ENCODE measurements around the gene COX4I2. TPM values are rescaled to one million over a fixed set of nuclear protein-coding genes. Genes with fewer than 3 reads are reported as not detected.

COX4I2 gene
- total and polyA plus RNA-seq, 2 of the 4 experiments (the other 2 are of a cell fraction), result not detected

DNA sequence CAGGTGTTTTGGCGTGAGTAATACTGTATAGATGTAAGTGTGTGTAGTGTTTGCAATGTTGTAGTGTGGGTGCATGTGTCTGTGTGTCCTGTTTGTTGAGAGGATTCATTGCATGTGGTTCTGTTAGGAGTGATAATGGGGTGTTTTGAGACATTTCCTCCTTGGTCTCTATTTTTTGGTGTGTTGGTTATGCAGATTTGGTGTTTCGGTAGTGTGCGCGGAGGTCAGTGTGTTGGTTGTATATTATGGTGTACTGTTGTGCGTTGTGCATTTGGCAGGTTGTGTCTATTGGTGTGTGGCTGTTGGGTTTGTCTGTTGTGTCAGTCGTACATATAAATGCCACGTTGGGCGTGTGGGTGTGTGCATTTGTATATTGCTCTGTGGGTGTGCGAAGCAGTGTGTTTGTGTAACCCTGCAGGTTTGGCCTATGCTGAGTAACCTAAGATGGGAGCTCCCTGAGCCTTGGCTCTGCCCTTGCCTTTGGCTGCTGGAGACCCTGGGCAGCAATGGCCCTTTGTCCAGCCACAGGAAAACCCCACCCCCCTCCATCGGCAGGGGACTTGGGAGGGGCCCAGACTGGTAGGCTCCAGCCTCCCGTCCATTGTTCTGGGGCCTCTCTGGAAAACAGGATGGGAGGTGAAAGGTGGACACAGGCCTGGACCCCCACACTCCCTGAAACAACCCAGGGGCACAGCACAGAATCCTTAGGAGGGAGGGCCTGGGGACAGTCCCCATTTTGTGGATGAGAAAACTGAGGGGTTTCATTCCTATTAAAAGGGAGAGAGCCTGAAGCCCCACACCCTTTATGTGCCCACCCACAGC lies 42.9 kb upstream of the COX4I2 start:
- H3K14ac ChIP-seq (replicated peaks; ENCODE audit: low read depth, low read length), result peak overlapping the region; percentile 66
- H3K36me3 ChIP-seq (ENCODE audit: control insufficient read depth, insufficient read depth, low read length), result no peaks in the 10 kb centered on the region
- H3K4me2 ChIP-seq (ENCODE audit: low read depth, low read length), result no peak overlapping the region
- H3K9ac ChIP-seq (ENCODE audit: low read depth, low read length), result no peak overlapping the region
- no TSS peak for BruUV-seq (replicated peaks)
- H3K9me1 ChIP-seq (ENCODE audit: insufficient read depth, low read length), result peaks cover 7% of the 10 kb centered on the region
- in situ Hi-C loops (cut with MboI; ENCODE audit: low sequenced_read_pairs) (no loop called here), dilution Hi-C loops (cut with HindIII; ENCODE audit: low sequenced_read_pairs, unreplicated experiment) (no loop called here), intact Hi-C loops (cut with micrococcal nuclease) (no loop called here)
- ChIA-PET CTCF (interaction anchor here (1.2 kb wide), 1 partner anchor 22 kb away, joined by 4 read pairs; no protein-coding TSS in a partner anchor), POLR2A (ENCODE audit: unreplicated experiment) (interaction anchor here (1.6 kb wide), 1 partner anchor 10 kb away, joined by 8 read pairs; the partner anchor contains the start of gene ID1)
- H3K56ac ChIP-seq (ENCODE audit: extremely low read depth, insufficient read depth, low read length), result peak overlapping the region; percentile 11; the same call in 1 of the 2 replicates
- peak overlapping the region; percentile 45; the same call in 2 of the 3 replicates for H2BK15ac ChIP-seq (ENCODE audit: low read depth, low read length)
- H3K23ac ChIP-seq (ENCODE audit: low read depth, low read length), result 0 out of 2 replicates have a peak overlapping the region, but pooled peaks have one; percentile 34
- H2AFZ ChIP-seq (replicated peaks; ENCODE audit: low read length, poor library complexity), result peak overlapping the region; percentile 47
- H2BK5ac ChIP-seq (ENCODE audit: low read depth, low read length, poor library complexity, severe bottlenecking), result peak overlapping the region; percentile 83
- H3K27ac ChIP-seq (ENCODE audit: insufficient read depth, low read length), result peak overlapping the region; percentile 96
- TF ChIP-seq, protein P1, sequence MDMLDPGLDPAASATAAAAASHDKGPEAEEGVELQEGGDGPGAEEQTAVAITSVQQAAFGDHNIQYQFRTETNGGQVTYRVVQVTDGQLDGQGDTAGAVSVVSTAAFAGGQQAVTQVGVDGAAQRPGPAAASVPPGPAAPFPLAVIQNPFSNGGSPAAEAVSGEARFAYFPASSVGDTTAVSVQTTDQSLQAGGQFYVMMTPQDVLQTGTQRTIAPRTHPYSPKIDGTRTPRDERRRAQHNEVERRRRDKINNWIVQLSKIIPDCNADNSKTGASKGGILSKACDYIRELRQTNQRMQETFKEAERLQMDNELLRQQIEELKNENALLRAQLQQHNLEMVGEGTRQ (IDR thresholded peaks at IDR 0.05; ENCODE audit: low read depth, low read length), result no peak
- TF ChIP-seq, protein P2, sequence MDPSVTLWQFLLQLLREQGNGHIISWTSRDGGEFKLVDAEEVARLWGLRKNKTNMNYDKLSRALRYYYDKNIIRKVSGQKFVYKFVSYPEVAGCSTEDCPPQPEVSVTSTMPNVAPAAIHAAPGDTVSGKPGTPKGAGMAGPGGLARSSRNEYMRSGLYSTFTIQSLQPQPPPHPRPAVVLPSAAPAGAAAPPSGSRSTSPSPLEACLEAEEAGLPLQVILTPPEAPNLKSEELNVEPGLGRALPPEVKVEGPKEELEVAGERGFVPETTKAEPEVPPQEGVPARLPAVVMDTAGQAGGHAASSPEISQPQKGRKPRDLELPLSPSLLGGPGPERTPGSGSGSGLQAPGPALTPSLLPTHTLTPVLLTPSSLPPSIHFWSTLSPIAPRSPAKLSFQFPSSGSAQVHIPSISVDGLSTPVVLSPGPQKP (IDR thresholded peaks at IDR 0.05; ENCODE audit: borderline replicate concordance, low read depth, low read length), result no peak
- TF ChIP-seq NFE2L2 (IDR thresholded peaks at IDR 0.05; ENCODE audit: low read depth, low read length), result no peak
- no peak for TF ChIP-seq RAD21 (IDR thresholded peaks at IDR 0.05; ENCODE audit: low read length)
- peak overlapping the region; percentile 79 for H2AK9ac ChIP-seq (replicated peaks; ENCODE audit: low read depth, low read length, poor library complexity)
- H4K5ac ChIP-seq (ENCODE audit: low read depth, low read length), result peak overlapping the region; percentile 1; the same call in 1 of the 2 replicates
- H2AK5ac ChIP-seq (ENCODE audit: low read depth, low read length), result peak overlapping the region; percentile 38
- DNase-seq (no peak), ATAC-seq (ENCODE audit: low read depth) (no peak)
- H3K27me3 ChIP-seq (ENCODE audit: control insufficient read depth, insufficient read depth, low read length), result no peaks in the 10 kb centered on the region
- H3K4me1 ChIP-seq (ENCODE audit: control insufficient read depth, insufficient read depth, low read length), result peaks cover 14% of the 10 kb centered on the region
- H3K4me3 ChIP-seq (ENCODE audit: insufficient read depth, low read depth, low read length), result no peak overlapping the region
- peak overlapping the region; percentile 93 for H2BK120ac ChIP-seq (ENCODE audit: low read depth, low read length)
- H2BK20ac ChIP-seq (ENCODE audit: low read depth, low read length), result peak overlapping the region; percentile 47
- no peaks in the 10 kb centered on the region for H3K9me3 ChIP-seq (ENCODE audit: control insufficient read depth, insufficient read depth, low read length)
- WGBS, 2 experiments (ENCODE audit: extremely low coverage in 2 of 2, insufficient read length in 1 of 2), result 79% methylated on average over 6 of the region's 11 CpGs; no CpG with 5 or more reads in 1 of the 2 experiments
- peak overlapping the region; percentile 89 for H3K4ac ChIP-seq (ENCODE audit: low read depth, low read length)
- peak overlapping the region; percentile 56 to 92; a peak in 2 of 4 replicates for H4K8ac ChIP-seq (ENCODE audit: low read depth in 2 of 2, low read length in 2 of 2)
- H3K79me1 ChIP-seq (ENCODE audit: low read depth in 1 of 2, low read length in 2 of 2), result peaks cover 0 to 7% of the 10 kb centered on the region in 2 experiments; a peak in 1 of 4 replicates
- H4K91ac ChIP-seq (ENCODE audit: insufficient read depth, low read depth, low read length), result peak overlapping the region; percentile 78
- no peaks in the 10 kb centered on the region for H4K20me1 ChIP-seq (ENCODE audit: insufficient read depth, low read length)
- H3K18ac ChIP-seq (ENCODE audit: low read depth, low read length), result no peak overlapping the region; the same call in 1 of the 2 replicates
